Neural cell (in vitro differentiated cells): ENCODE measurements around the gene APBB2. TPM values are rescaled to one million over a fixed set of nuclear protein-coding genes. Genes with fewer than 3 reads are reported as not detected.

Experiments used
- H2AFZ ChIP-seq: fragments of 200-600, 300-800 bp; sonication (generic), shearing (Covaris generic); 2 replicates; pipeline ENCODE4 v1.6.0; 2014; ENCODE audit warnings: low read depth, mild to moderate bottlenecking, antibody characterized with exemption, low read length, moderate library complexity
- H3F3A ChIP-seq: fragments of 200-600 bp; shearing (Covaris generic); 2 replicates; pipeline ENCODE4 v1.6.1; 2016; ENCODE audit warnings: mild to moderate bottlenecking, moderate library complexity, mixed read lengths, antibody characterized with exemption, low read length; ENCODE audit not compliant: insufficient read depth, poor library complexity, severe bottlenecking
- H3K27ac ChIP-seq: fragments of 200-600, 300-800 bp; sonication (generic), shearing (Covaris generic); 2 replicates; pipeline ENCODE4 v1.5.1; 2014; ENCODE audit warnings: mild to moderate bottlenecking, low read length, moderate library complexity
- H3K27me3 ChIP-seq: fragments of 300-800, 200-600 bp; sonication (generic), shearing (Covaris generic); 2 replicates; pipeline ENCODE4 v1.6.0; 2014; ENCODE audit warnings: mild to moderate bottlenecking, low read depth, low read length, moderate library complexity; ENCODE audit not compliant: insufficient read depth
- H3K36me3 ChIP-seq: fragments of 300-800, 200-600 bp; sonication (generic), shearing (Covaris generic); 2 replicates; pipeline ENCODE4 v1.5.1; 2014; ENCODE audit warnings: mild to moderate bottlenecking, antibody characterized with exemption, low read length, moderate library complexity; ENCODE audit not compliant: insufficient read depth
- H3K4me2 ChIP-seq: fragments of 300-800, 200-600 bp; sonication (generic), shearing (Covaris generic); 2 replicates; pipeline ENCODE4 v1.6.0; 2014; ENCODE audit warnings: mild to moderate bottlenecking, low read length
- H3K4me3 ChIP-seq: fragments of 300-800, 200-600 bp; sonication (generic), shearing (Covaris generic); 2 replicates; pipeline ENCODE4 v1.5.1; 2014; ENCODE audit warnings: mild to moderate bottlenecking, low read length, moderate library complexity
- H3K79me2 ChIP-seq: fragments of 200-600 bp; shearing (Covaris generic); replicated peaks from 2 replicates; pipeline ENCODE4 v1.6.0; 2014; ENCODE audit warnings: mild to moderate bottlenecking, low read length, moderate library complexity; ENCODE audit not compliant: insufficient read depth
- H3K9ac ChIP-seq: fragments of 300-800, 200-600 bp; sonication (generic), shearing (Covaris generic); 2 replicates; pipeline ENCODE4 v1.6.1; 2016; ENCODE audit warnings: mild to moderate bottlenecking, low read length, mixed read lengths
- H3K9me2 ChIP-seq: fragments of 200-600 bp; shearing (Covaris generic); 2 replicates; pipeline ENCODE4 v1.6.1; 2016; ENCODE audit warnings: mild to moderate bottlenecking, low read length, mixed read lengths; ENCODE audit not compliant: insufficient read depth
- H3K9me3 ChIP-seq: fragments of 200-600, 300-800 bp; sonication (generic), shearing (Covaris generic); 2 replicates; pipeline ENCODE4 v1.6.1; 2016; ENCODE audit warnings: mild to moderate bottlenecking, mixed run types, low read length, moderate library complexity, mixed read lengths
- H4K20me1 ChIP-seq: fragments of 200-600 bp; shearing (Covaris generic); 2 replicates; pipeline ENCODE4 v1.6.1; 2016; ENCODE audit warnings: mild to moderate bottlenecking, mixed run types; ENCODE audit not compliant: insufficient read depth
- CTCF ChIP-seq: fragments of 450-650 bp; IDR thresholded peaks from 2 replicates; pipeline ENCODE4 v1.5.1; 2014; ENCODE audit warnings: antibody characterized with exemption, mild to moderate bottlenecking, moderate library complexity; ENCODE audit not compliant: poor library complexity, severe bottlenecking
- EP300 ChIP-seq: fragments of 450-650 bp; conservative IDR thresholded peaks from 2 replicates; pipeline ENCODE4 v1.6.1; 2014; ENCODE audit warnings: antibody characterized with exemption, mild to moderate bottlenecking, moderate library complexity; ENCODE audit not compliant: poor library complexity, severe bottlenecking
- EZH2 ChIP-seq: fragments of 200-600, 300-800 bp; shearing (Covaris generic), sonication (generic); IDR thresholded peaks from 2 replicates; pipeline ENCODE4 v1.6.1; 2014; ENCODE audit warnings: antibody characterized with exemption, low read length, borderline replicate concordance, mild to moderate bottlenecking; ENCODE audit not compliant: insufficient read depth, poor library complexity, severe bottlenecking
- RAD21 ChIP-seq: fragments of 450-650 bp; conservative IDR thresholded peaks from 2 replicates; pipeline ENCODE4 v1.6.1; 2014; ENCODE audit warnings: antibody characterized with exemption, mild to moderate bottlenecking, moderate library complexity
- SMC3 ChIP-seq: fragments of 450-650 bp; conservative IDR thresholded peaks from 2 replicates; pipeline ENCODE4 v1.6.1; 2014; ENCODE audit warnings: antibody characterized with exemption, mild to moderate bottlenecking, moderate library complexity; ENCODE audit not compliant: poor library complexity
- TAF1 ChIP-seq: IDR thresholded peaks from 2 replicates; pipeline ENCODE4 v1.6.1; 2012; ENCODE audit warnings: low read depth
- polyA plus RNA-seq: library from polyadenylated mRNA; depleted of rRNA; stranded (reverse); fragments of >200 nt; gene quantifications from 2 replicates; pipeline ENCODE4 v1.2.3, GENCODE V29; 2014
- TF ChIP-seq, protein P1 (sequence below): IDR thresholded peaks from 2 replicates; pipeline ENCODE4 v1.6.1; 2012; ENCODE audit warnings: borderline replicate concordance

APBB2 gene
- polyA plus RNA-seq, 1 donor from 2014 or later: 41.9 TPM

DNA sequence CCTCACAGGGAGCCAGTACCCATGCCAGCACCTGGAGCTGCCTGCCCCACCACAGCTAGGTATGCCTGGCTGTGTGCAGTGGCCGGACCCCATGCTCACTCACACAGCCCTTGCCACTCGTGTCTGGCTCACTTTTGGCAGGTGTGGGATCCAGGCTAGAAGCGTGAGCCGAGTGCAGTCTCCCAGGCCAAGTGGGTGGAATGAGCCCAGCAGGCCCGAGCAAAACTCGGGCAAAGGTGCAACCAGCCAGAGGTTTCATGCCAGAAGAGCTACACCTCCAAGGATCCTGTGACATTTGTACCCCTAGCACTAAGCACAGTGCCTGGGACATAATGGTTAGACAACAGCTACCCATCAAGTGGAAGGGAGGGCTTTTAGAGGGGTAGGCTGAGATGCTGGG lies 246.8 kb downstream of the APBB2 start:
- H3K27ac ChIP-seq: no peak overlapping the region
- H3K9ac ChIP-seq: no peak overlapping the region
- H2AFZ ChIP-seq: no peak overlapping the region
- no peaks in the 10 kb centered on the region for H3K9me3 ChIP-seq
- H3F3A ChIP-seq: no peaks in the 10 kb centered on the region
- no peak overlapping the region for H3K4me2 ChIP-seq
- TF ChIP-seq TAF1: no peak
- TF ChIP-seq, protein P1, sequence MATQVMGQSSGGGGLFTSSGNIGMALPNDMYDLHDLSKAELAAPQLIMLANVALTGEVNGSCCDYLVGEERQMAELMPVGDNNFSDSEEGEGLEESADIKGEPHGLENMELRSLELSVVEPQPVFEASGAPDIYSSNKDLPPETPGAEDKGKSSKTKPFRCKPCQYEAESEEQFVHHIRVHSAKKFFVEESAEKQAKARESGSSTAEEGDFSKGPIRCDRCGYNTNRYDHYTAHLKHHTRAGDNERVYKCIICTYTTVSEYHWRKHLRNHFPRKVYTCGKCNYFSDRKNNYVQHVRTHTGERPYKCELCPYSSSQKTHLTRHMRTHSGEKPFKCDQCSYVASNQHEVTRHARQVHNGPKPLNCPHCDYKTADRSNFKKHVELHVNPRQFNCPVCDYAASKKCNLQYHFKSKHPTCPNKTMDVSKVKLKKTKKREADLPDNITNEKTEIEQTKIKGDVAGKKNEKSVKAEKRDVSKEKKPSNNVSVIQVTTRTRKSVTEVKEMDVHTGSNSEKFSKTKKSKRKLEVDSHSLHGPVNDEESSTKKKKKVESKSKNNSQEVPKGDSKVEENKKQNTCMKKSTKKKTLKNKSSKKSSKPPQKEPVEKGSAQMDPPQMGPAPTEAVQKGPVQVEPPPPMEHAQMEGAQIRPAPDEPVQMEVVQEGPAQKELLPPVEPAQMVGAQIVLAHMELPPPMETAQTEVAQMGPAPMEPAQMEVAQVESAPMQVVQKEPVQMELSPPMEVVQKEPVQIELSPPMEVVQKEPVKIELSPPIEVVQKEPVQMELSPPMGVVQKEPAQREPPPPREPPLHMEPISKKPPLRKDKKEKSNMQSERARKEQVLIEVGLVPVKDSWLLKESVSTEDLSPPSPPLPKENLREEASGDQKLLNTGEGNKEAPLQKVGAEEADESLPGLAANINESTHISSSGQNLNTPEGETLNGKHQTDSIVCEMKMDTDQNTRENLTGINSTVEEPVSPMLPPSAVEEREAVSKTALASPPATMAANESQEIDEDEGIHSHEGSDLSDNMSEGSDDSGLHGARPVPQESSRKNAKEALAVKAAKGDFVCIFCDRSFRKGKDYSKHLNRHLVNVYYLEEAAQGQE: no peak
- TF ChIP-seq EZH2: no peak
- TF ChIP-seq RAD21: no peak
- no peak for TF ChIP-seq EP300
- no peak for TF ChIP-seq SMC3
- H3K36me3 ChIP-seq: no peaks in the 10 kb centered on the region
- no peaks in the 10 kb centered on the region for H4K20me1 ChIP-seq
- no peaks in the 10 kb centered on the region for H3K79me2 ChIP-seq
- H3K9me2 ChIP-seq: no peaks in the 10 kb centered on the region
- H3K4me3 ChIP-seq: no peak overlapping the region
- no peaks in the 10 kb centered on the region for H3K27me3 ChIP-seq

GRCh38 chr4:40966091-40966490 lies 248.3 kb downstream of the APBB2 start:
- no peaks in the 10 kb centered on the region for H3K36me3 ChIP-seq
- no peak for TF ChIP-seq TAF1
- H3K9me2 ChIP-seq: no peaks in the 10 kb centered on the region
- no peak overlapping the region for H3K4me2 ChIP-seq
- H4K20me1 ChIP-seq: no peaks in the 10 kb centered on the region
- no peaks in the 10 kb centered on the region for H3K27me3 ChIP-seq
- H3K79me2 ChIP-seq: no peaks in the 10 kb centered on the region
- H3F3A ChIP-seq: no peaks in the 10 kb centered on the region
- H3K9ac ChIP-seq: no peak overlapping the region
- no peak overlapping the region for H3K4me3 ChIP-seq
- no peak overlapping the region for H2AFZ ChIP-seq
- H3K27ac ChIP-seq: no peak overlapping the region
- H3K9me3 ChIP-seq: no peaks in the 10 kb centered on the region

GRCh38 chr4:40963897-40964478 lies 250.4 kb downstream of the APBB2 start:
- Histone ChIP-seq H3K9me3 (no peaks in the 10 kb centered on the region), H4K20me1 (no peaks in the 10 kb centered on the region), H3K36me3 (no peaks in the 10 kb centered on the region), H2AFZ (no peak overlapping the region), H3K27ac (no peak overlapping the region), H3K79me2 (no peaks in the 10 kb centered on the region), H3F3A (no peaks in the 10 kb centered on the region), H3K4me2 (no peak overlapping the region), H3K9me2 (no peaks in the 10 kb centered on the region), H3K4me3 (no peak overlapping the region), H3K9ac (no peak overlapping the region), H3K27me3 (no peaks in the 10 kb centered on the region)
- no peak for TF ChIP-seq CTCF
- no peak for TF ChIP-seq EZH2
- no peak for TF ChIP-seq RAD21
